Type B pancreatic cell (in vitro differentiated cells): ENCODE results near the gene MIER1. TPM values are rescaled to one million over a fixed set of nuclear protein-coding genes. Genes with fewer than 3 reads are reported as not detected.
A peak's percentile ranks its signal among the peaks of the same experiment; 100 is the strongest.

Experiments used
- DNase-seq: peaks from one replicate; pipeline ENCODE4 v3.0.0; 2021; ENCODE audit warnings: mixed read lengths; ENCODE audit not compliant: unreplicated experiment; ENCODE audit errors: extremely low spot score
- H3K27ac Mint-ChIP-seq: 2 replicates; pipeline ENCODE4 v1.8.0; 2021; ENCODE audit warnings: mild to moderate bottlenecking, mixed read lengths
- H3K27me3 Mint-ChIP-seq: 2 replicates; pipeline ENCODE4 v1.8.0; 2021; ENCODE audit warnings: mixed read lengths
- H3K36me3 Mint-ChIP-seq: 2 replicates; pipeline ENCODE4 v1.8.0; 2021; ENCODE audit warnings: mixed read lengths
- H3K4me1 Mint-ChIP-seq: one replicate; pipeline ENCODE4 v1.8.0; 2021; ENCODE audit warnings: mixed read lengths; ENCODE audit not compliant: unreplicated experiment
- H3K4me3 Mint-ChIP-seq: 2 replicates; pipeline ENCODE4 v1.8.0; 2021; ENCODE audit warnings: mild to moderate bottlenecking, mixed read lengths
- H3K9me3 Mint-ChIP-seq: 2 replicates; pipeline ENCODE4 v1.8.0; 2021; ENCODE audit warnings: mixed read lengths
- CTCF ChIP-seq: fragments of 200-600 bp; sonication (generic); conservative IDR thresholded peaks from 2 replicates; pipeline ENCODE4 v1.5.0; 2021; ENCODE audit warnings: antibody characterized with exemption, mild to moderate bottlenecking
- total RNA-seq: library from RNA; stranded (reverse); gene quantifications from 2 replicates; pipeline ENCODE4 v1.2.1, GENCODE V29; 2021; ENCODE audit warnings: low replicate concordance

The MIER1 gene
- total RNA-seq, 1 donor from 2014 or later: 27.8 TPM

GRCh38 chr1:67018574-67018973 lies 93.8 kb downstream of the MIER1 start:
- H3K36me3 Mint-ChIP-seq: peaks cover 21% of the 10 kb centered on the region
- no peak for DNase-seq
- H3K4me3 Mint-ChIP-seq: no peak overlapping the region
- peaks cover 22% of the 10 kb centered on the region for H3K4me1 Mint-ChIP-seq
- TF ChIP-seq CTCF: no peak
- no peaks in the 10 kb centered on the region for H3K9me3 Mint-ChIP-seq
- peak overlapping the region; percentile 60 for H3K27ac Mint-ChIP-seq
- no peaks in the 10 kb centered on the region for H3K27me3 Mint-ChIP-seq

GRCh38 chr1:67019121-67019520 lies 94.3 kb downstream of the MIER1 start:
- DNase-seq: no peak
- Mint-ChIP-seq H3K27me3 (no peaks in the 10 kb centered on the region), H3K9me3 (no peaks in the 10 kb centered on the region), H3K27ac (peak overlapping the region; percentile 60), H3K4me3 (no peak overlapping the region), H3K4me1 (peaks cover 22% of the 10 kb centered on the region), H3K36me3 (peaks cover 21% of the 10 kb centered on the region)
- no peak for TF ChIP-seq CTCF

DNA sequence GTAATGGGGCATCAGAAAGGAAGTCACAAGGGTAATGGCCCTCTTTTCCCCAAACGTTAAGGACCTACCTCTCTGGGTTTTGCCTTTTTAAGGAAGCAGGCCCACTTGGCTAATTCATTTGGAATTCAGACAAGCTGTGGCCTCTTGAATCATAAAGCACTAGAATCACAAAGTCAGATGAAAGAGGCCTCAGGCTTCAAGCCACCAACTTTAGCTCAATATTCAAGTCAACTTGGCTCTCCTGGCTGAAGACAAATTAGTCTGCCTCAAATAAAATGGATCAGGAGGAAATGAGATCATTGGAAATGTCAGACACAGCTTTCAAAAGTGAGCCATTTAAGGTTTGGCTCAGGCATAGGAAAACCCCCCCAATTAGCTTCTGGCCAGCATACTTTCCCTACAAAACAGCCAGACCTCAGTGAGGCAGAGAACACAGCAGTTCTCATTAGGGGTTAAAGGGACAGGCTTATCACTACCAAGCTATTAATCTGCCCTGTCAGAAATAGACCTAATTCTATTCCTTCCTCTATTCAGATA lies 94.9 kb downstream of the MIER1 start:
- H3K4me1 Mint-ChIP-seq: peaks cover 22% of the 10 kb centered on the region
- H3K27ac Mint-ChIP-seq: peak overlapping the region; percentile 60
- no peak for DNase-seq

DNA sequence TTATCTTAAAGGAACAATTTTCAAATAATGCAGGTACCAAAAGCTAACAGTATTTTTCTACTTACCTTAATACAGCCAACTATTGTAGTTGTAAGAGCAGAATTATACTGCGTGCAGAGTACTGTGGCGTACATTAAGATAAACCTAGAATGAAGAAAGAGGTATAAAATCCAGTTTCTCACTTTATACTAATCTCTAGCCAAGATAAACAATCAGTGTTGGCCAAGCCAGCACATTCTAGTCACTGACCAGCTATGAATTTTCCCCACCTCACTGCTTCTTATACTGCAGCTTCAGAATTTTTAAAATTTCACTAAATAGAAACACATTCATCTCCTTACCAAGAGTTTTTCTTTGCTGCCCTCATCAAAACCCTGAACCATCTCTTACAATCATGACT lies 95.5 kb downstream of the MIER1 start:
- no peak for DNase-seq
- H3K27me3 Mint-ChIP-seq: no peaks in the 10 kb centered on the region
- H3K36me3 Mint-ChIP-seq: peaks cover 30% of the 10 kb centered on the region
- H3K4me1 Mint-ChIP-seq: peaks cover 22% of the 10 kb centered on the region
- no peak for TF ChIP-seq CTCF
- H3K4me3 Mint-ChIP-seq: no peak overlapping the region
- no peaks in the 10 kb centered on the region for H3K9me3 Mint-ChIP-seq
- H3K27ac Mint-ChIP-seq: no peak overlapping the region

More for the DNA sequence above, 94.9 kb downstream of the MIER1 start:
- peaks cover 24% of the 10 kb centered on the region for H3K36me3 Mint-ChIP-seq
- H3K4me3 Mint-ChIP-seq: no peak overlapping the region
- H3K9me3 Mint-ChIP-seq: no peaks in the 10 kb centered on the region
- TF ChIP-seq CTCF: no peak
- no peaks in the 10 kb centered on the region for H3K27me3 Mint-ChIP-seq

GRCh38 chr1:67020765-67021164 lies 96.0 kb downstream of the MIER1 start:
- H3K4me1 Mint-ChIP-seq: peaks cover 22% of the 10 kb centered on the region
- no peak for TF ChIP-seq CTCF
- no peak overlapping the region for H3K4me3 Mint-ChIP-seq
- H3K36me3 Mint-ChIP-seq: peaks cover 34% of the 10 kb centered on the region
- no peak for DNase-seq
- no peaks in the 10 kb centered on the region for H3K27me3 Mint-ChIP-seq
- no peaks in the 10 kb centered on the region for H3K9me3 Mint-ChIP-seq
- no peak overlapping the region for H3K27ac Mint-ChIP-seq

DNA sequence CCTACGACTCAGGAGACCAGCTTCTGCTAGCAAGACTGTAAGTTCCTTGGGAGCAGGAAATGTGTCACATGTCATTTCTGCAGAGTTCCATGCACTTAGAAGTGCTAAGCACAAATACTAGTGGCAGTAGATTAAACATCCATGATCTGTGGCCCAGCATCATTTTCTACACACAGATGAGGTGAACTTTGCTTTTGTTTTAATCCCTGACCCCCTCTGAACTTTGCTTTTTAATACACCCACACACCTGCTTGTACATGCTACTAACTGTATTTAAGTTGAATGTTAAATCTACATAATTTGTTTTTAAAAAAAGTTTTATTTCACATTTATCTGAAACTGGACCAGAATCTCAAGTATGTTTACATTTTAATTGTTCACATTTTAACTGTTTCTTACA lies 104.7 kb downstream of the MIER1 start:
- H3K27ac Mint-ChIP-seq: no peak overlapping the region
- peaks cover 21% of the 10 kb centered on the region for H3K36me3 Mint-ChIP-seq
- DNase-seq: no peak
- no peak for TF ChIP-seq CTCF
- H3K4me1 Mint-ChIP-seq: no peaks in the 10 kb centered on the region
- no peaks in the 10 kb centered on the region for H3K27me3 Mint-ChIP-seq
- no peaks in the 10 kb centered on the region for H3K9me3 Mint-ChIP-seq
- no peak overlapping the region for H3K4me3 Mint-ChIP-seq
